HG03439 (cell line): ENCODE measurements around the gene RPS3.
"Not testable (repeated sequence)": the region's sequence is repeated elsewhere in the genome, so short reads cannot be mapped to it uniquely, and the experiment has no call there.

Source experiments
- ATAC-seq: cut with Tn5 transposase; IDR thresholded peaks from one replicate; pipeline ENCODE4 v1.9.1; 2021; ENCODE audit warnings: mild to moderate bottlenecking, moderate library complexity; ENCODE audit not compliant: unreplicated experiment

Gene RPS3

DNA sequence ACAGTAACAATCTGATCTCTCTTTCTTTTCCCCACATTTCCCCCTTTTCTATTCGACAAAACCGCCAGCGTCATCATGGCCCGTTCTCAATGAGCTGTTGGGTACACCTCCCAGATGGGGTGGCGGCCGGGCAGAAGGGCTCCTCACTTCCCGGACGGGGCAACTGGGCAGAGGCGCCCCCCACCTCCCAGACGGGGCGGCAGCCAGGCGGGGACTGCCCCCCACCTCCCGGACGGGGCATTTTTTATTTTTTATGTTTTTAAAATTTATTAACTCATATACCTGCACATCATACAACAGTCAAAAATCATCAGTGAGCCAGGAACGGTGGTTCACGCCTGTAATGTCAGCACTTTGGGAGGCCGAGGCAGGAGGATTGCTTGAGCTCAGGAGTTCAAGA, 20.5 kb upstream of the RPS3 start:
- ATAC-seq = not testable (repeated sequence)

GRCh38 chr11:75380245-75380644, 19.1 kb upstream of the RPS3 start:
- ATAC-seq = no peak

DNA sequence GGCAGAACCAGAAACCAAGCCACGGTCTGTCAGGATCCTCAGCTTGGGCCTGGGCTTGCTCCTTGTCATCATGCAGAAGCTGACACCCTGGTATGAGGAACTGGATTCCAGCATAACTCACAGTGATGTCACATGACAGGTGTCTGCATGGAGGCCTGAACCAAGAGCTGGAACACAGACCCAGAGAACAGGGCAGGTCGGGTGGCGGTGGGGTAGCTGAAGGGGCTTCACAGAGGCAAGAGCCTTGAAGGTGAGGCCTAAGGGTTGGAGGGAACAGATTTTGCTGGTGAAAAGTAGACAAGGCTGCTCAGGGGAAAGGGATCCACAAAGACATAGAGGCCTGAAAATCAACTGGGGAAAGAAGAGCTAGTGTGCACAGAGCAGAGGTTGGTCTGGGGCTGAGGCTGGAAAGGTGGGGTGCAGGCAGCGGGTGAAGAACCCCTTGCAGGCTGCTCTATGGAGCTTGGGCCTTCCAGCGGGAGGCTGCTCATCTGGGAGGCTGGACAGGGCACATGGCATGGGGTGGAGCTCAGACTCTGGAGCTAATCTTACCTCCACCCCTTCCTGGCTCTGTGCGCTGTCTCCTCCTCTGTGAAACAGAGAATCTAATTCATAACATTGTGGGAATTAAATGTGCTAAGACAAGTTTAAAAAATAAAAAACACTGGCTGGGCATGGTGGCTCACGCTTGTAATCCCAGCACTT, 18.4 kb upstream of the RPS3 start:
- no peak for ATAC-seq

GRCh38 chr11:75383246-75383645, 16.1 kb upstream of the RPS3 start:
- ATAC-seq = no peak

- no peak for ATAC-seq
Measured at GRCh38 chr11:75384438-75385080, 14.8 kb upstream of the RPS3 start.

DNA sequence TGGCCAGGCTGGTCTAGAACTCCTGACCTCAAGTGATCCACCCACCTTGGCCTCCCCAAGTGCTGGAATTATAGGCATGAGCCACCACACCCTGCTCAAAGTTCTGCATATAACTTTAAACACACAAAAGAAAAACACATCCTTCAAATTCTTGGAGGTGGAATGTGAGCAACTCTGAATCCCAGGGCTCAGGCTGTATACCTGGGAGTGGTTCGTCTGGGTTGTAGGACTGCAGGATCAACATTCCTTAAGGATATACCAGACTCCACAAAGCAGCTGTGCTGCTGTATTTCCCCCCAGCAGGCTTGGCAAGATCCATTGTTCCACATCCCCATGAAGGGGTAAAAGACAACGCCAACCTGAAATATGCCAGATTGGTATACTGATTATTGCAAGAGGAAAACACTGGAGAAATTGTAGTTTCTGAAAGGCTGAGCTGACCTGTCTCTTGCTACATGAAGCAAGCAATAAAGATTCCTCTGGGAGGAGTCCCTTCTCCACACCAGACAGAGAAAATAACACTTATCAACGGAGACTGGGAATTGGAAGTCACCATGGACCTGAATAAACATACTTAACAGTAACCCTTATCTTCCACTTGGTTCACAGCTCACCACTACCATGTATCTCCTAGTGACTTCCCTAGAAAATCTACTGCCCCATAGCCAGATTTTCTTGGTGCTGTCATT, 12.2 kb upstream of the RPS3 start:
- ATAC-seq = no peak

DNA sequence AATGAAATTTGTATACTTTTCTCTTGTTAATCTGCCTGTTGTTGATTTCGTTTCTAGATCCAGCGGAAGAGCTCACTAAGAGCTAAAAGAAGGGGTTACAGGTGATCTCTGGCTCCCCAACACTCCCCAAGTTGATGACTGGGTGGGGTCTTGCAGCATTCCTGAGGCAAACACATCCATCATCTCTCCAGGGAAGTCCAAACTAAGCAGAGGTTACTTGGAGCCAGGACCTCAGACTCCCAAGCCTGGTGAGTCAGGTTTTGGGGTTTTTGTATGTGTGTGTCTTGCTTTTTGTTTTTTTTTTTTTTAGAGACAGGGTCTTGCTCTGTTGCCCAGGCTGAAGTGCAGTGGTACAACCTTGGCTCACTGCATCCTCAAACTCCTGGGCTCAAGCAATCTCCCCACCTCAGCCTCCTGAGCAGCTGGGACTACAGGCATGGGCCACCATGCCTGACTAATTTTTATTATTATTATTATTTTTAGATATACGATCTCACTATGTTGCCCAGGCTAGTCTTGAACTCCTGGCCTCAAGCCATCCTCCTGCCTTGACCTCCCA, 11.5 kb upstream of the RPS3 start:
- ATAC-seq = no peak

DNA sequence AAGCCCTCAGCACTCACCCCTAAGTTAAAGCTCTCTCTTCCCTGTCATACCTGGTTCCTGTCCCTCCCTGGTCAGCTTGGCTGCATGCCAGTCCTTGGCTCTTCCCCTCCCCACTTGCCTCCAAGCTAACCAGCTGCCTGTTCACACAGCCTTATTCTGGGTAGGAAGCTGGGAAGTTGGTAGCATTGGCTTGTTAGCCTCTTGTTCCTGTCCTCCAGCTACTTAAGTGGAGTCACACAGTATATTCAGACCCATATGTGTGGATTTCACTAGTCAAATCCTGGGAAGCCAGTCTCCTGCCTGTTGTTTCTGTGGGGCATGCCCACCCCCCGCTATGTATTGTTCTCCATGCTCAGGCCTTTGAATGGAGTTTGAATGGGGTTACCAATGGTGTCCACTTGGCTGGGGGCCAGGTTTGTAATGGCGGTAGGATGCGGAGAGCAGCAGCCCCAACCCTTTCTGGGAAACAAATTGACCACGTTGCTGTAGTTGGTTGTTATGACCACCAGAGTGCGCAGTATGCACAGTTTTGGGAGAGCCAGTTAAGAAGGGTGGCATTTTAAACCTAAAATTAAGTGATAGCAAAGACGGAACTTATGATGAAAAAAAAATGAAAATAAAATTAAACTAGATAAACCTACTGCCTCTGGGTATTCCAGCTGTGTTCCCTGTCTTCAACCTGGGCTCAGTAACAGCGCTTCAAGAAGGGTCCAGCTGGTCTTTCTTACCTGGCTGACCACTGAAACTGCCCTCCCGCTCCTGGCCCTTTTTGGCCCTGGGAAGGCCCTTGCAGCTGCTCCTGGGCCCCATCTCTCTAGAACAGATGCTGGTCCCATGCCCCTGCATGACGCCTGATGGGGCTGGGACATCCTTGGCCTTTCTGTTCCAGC, 10.7 kb upstream of the RPS3 start:
- ATAC-seq = no peak

DNA sequence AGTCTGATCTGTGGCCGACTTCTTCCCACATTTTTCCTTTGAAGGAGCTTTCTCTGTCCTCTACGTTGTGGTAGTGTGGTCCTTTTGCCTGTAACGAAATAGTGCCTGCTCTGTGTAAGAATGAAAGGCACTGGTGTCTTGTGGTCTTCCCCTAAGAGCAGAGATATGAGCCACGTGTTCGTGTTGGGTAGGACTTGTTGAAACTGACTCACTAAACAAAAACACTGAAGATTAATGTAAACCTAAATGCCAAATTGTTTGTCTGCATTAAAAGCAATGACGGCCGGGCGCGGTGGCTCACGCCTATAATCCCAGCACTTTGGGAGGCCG, 10.1 kb upstream of the RPS3 start:
- ATAC-seq = no peak

DNA sequence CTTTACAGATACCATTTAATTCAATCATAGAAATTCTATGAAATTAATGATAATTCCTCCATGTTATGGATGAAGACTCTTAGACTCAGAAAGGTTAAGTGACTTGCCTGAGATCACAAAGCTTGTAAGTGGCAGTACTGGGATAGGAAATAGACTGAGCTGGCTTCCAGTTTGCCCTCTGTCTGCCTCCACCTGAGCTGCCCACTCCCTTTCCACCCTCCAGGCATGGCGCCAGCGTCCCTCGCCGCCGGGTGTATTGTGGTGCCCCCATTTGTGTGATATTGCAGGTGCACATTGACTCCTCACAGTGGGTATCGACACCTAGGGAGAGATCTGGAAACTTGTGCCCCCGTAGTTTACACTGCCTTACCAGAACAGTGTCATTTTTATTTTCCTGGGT, 9.4 kb upstream of the RPS3 start:
- no peak for ATAC-seq

GRCh38 chr11:75394085-75394840, 5.1 kb upstream of the RPS3 start:
- no peak for ATAC-seq

DNA sequence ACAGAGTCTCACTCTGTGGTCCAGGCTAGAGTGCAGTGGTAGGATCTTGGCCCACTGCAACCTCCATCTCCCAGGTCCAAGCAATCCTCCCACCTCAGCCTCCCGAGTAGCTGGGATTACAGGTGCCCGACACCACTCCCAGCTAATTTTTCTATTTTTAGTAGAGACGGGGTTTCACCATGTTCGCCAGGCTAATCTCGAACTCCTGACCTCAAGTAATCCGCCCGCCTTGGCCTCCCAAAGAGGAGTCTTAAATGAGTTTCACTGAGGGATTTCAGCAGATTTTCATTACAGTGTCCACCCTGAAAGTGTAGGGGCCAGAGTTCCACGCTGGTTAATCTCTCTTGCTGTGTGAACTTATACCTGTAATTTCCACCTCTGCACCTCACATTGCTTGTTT, 412 bp upstream of the RPS3 start:
- peak; percentile 5 for ATAC-seq

DNA sequence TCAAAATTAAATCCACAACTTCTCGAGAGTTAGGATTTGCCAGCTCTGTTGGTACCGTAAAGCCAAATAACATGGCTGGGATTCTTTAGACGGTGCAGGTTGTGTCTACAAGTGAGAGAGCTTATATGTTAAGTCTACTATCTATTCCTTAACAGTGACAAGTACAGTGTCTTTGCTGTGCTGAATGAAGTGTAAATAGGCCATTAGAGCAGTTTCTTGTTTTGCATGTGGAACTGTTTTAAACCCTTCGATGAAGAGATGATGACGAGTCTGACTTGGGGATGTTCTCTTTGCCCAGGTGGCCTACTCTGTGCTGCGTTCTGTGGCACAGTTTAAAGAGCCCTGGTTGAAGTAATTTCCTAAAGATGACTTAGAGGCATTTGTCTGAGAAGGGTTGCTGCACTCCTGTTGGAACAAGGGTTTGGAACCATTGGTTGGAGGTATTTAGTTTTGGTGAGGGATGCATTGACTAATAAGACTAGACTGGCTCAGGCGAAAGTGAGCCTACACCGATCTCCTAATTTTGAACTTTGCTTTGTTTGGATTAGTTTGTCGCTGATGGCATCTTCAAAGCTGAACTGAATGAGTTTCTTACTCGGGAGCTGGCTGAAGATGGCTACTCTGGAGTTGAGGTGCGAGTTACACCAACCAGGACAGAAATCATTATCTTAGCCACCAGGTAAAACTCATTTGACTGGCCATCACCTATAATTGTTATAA, 988 bp downstream of the RPS3 start:
- ATAC-seq = no peak

GRCh38 chr11:75402002-75402773, 2.9 kb downstream of the RPS3 start:
- ATAC-seq = no peak

GRCh38 chr11:75403037-75403436, 3.7 kb downstream of the RPS3 start:
- ATAC-seq = no peak

- ATAC-seq = no peak
Measured at GRCh38 chr11:75403983-75404658, 4.8 kb downstream of the RPS3 start.

DNA sequence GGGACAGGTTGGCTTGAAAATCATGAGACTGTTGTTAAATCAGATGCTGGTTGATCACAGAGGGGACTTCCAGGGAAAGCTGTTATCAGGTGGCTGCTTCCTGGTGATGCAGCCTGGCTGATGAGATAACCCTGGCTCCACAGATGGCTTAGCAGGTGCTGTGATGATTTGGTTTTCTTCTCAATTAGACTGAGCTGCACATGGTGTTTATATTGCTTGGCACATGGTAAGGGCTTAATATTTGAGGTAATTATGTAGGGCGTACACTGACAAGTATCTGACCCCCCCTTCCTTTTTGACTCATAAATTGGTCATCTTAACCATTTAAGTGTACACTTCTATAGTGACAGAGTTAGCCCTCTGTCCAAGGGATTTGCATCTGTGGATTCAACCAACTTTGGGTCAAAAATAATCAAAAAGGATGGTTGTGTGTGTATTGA, 7.0 kb downstream of the RPS3 start:
- no peak for ATAC-seq

DNA sequence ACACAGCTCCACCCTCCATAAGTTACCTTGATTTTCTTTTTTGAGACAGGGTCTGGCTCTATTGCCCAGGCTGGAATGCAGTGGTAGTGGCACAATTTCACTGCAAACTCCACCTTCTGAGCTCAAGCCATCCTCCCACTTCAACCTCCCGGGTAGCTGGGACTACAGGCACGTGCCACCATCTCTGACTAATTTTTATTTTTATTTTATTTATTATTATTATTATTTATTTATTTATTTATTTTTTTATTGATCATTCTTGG, 9.6 kb downstream of the RPS3 start:
- ATAC-seq = no peak

- ATAC-seq = not testable (repeated sequence)
Measured at GRCh38 chr11:75409971-75410370, 10.7 kb downstream of the RPS3 start.
